Measurements from ENCODE around the gene TMEM190. TPM values are rescaled to one million over a fixed set of nuclear protein-coding genes. Genes with fewer than 3 reads are reported as not detected.

The TMEM190 gene
- total and polyA plus RNA-seq, 10 of the 15 experiments (the other 5 are each of a cell fraction or from before 2014, with no cell fraction given): not detected

DNA sequence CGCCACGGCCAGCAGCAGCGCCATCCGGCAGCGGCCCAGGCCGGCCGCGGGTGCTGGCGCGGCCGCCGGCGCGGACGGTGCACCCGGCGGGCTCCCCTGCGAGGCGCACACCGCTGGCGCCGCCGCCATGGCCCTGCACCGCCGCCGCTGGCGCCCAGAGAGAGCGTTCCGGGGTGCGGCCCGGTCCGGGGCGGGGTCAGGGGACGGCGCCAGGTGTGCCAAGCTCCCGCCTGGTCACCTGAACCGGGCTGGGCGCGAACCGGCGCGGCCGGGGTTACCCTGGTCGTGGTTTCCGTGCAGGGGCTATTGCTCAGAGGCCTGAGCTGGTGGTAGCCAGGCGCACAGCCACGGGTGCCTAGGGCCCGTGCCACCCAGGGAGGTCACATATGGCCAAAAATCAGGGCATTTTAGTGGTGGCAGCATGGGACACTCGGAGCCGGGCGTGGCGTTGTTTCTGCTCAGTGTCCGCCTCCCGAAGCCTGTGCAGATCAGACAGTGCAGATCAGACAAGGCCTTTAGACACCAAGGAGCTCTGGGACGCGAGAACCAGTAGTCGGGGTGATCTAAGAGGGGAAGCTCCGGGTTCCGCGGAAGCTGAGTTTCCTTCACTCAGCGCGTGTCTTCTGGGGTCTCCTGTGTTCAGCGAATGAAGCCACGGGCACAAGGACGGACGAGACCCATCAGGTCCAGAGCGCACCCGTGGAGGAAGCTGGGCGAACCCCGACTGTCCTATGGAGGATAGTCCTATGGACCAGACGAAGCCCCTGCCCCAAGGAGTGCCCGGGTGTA, 7.7 kb downstream of the TMEM190 start, which contains the start of gene TMEM238 (continued):
- TF ChIP-seq RFX5 (IDR thresholded peaks at IDR 0.05; ENCODE audit: low read depth, low read length): no peak
- no peak for TF ChIP-seq TCF3 (IDR thresholded peaks at IDR 0.05; ENCODE audit: borderline replicate concordance, insufficient read depth, low read depth, low read length)
- TF ChIP-seq HDGF (IDR thresholded peaks at IDR 0.05): no peak
- TF ChIP-seq, protein P1, sequence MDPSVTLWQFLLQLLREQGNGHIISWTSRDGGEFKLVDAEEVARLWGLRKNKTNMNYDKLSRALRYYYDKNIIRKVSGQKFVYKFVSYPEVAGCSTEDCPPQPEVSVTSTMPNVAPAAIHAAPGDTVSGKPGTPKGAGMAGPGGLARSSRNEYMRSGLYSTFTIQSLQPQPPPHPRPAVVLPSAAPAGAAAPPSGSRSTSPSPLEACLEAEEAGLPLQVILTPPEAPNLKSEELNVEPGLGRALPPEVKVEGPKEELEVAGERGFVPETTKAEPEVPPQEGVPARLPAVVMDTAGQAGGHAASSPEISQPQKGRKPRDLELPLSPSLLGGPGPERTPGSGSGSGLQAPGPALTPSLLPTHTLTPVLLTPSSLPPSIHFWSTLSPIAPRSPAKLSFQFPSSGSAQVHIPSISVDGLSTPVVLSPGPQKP (IDR thresholded peaks at IDR 0.05; ENCODE audit: low read depth, low read length): no peak
- TF ChIP-seq, protein P2, sequence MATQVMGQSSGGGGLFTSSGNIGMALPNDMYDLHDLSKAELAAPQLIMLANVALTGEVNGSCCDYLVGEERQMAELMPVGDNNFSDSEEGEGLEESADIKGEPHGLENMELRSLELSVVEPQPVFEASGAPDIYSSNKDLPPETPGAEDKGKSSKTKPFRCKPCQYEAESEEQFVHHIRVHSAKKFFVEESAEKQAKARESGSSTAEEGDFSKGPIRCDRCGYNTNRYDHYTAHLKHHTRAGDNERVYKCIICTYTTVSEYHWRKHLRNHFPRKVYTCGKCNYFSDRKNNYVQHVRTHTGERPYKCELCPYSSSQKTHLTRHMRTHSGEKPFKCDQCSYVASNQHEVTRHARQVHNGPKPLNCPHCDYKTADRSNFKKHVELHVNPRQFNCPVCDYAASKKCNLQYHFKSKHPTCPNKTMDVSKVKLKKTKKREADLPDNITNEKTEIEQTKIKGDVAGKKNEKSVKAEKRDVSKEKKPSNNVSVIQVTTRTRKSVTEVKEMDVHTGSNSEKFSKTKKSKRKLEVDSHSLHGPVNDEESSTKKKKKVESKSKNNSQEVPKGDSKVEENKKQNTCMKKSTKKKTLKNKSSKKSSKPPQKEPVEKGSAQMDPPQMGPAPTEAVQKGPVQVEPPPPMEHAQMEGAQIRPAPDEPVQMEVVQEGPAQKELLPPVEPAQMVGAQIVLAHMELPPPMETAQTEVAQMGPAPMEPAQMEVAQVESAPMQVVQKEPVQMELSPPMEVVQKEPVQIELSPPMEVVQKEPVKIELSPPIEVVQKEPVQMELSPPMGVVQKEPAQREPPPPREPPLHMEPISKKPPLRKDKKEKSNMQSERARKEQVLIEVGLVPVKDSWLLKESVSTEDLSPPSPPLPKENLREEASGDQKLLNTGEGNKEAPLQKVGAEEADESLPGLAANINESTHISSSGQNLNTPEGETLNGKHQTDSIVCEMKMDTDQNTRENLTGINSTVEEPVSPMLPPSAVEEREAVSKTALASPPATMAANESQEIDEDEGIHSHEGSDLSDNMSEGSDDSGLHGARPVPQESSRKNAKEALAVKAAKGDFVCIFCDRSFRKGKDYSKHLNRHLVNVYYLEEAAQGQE (IDR thresholded peaks at IDR 0.05; ENCODE audit: low read depth, low read length): no peak
- TF ChIP-seq SIN3A (IDR thresholded peaks at IDR 0.05; ENCODE audit: low read depth, low read length): 0 out of 2 replicates have a peak, but pooled peaks have one; percentile 3
- TF ChIP-seq, protein P3, sequence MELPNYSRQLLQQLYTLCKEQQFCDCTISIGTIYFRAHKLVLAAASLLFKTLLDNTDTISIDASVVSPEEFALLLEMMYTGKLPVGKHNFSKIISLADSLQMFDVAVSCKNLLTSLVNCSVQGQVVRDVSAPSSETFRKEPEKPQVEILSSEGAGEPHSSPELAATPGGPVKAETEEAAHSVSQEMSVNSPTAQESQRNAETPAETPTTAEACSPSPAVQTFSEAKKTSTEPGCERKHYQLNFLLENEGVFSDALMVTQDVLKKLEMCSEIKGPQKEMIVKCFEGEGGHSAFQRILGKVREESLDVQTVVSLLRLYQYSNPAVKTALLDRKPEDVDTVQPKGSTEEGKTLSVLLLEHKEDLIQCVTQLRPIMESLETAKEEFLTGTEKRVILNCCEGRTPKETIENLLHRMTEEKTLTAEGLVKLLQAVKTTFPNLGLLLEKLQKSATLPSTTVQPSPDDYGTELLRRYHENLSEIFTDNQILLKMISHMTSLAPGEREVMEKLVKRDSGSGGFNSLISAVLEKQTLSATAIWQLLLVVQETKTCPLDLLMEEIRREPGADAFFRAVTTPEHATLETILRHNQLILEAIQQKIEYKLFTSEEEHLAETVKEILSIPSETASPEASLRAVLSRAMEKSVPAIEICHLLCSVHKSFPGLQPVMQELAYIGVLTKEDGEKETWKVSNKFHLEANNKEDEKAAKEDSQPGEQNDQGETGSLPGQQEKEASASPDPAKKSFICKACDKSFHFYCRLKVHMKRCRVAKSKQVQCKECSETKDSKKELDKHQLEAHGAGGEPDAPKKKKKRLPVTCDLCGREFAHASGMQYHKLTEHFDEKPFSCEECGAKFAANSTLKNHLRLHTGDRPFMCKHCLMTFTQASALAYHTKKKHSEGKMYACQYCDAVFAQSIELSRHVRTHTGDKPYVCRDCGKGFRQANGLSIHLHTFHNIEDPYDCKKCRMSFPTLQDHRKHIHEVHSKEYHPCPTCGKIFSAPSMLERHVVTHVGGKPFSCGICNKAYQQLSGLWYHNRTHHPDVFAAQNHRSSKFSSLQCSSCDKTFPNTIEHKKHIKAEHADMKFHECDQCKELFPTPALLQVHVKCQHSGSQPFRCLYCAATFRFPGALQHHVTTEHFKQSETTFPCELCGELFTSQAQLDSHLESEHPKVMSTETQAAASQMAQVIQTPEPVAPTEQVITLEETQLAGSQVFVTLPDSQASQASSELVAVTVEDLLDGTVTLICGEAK (IDR thresholded peaks at IDR 0.05; ENCODE audit: borderline replicate concordance): no peak
- peak; percentile 70 for TF ChIP-seq HDAC6 (IDR thresholded peaks at IDR 0.05; ENCODE audit: unreplicated experiment)

Data from GM12878 (cell line).